Central memory CD8-positive, alpha-beta T cell (primary cell): ENCODE measurements around the gene FAM83F.
"Not testable (repeated sequence)": the region's sequence is repeated elsewhere in the genome, so short reads cannot be mapped to it uniquely, and the experiment has no call there.

ENCODE experiments used
- ATAC-seq: fragments of 150-1000 bp; cut with Tn5 transposase; replicated peaks from 2 replicates; pipeline ENCODE4 v1.10.0; 2022; ENCODE audit warnings: mild to moderate bottlenecking, moderate FRiP score, moderate number of reproducible peaks; ENCODE audit not compliant: poor library complexity, severe bottlenecking; ENCODE audit errors: extremely low read depth
- DNase-seq, 2 donors: peaks; one replicate each; pipeline ENCODE4 v3.0.0; 2021; ENCODE audit warnings: low spot score in 2 of 2
- H3K27ac Mint-ChIP-seq: one replicate; pipeline ENCODE4 v1.8.0; 2022; ENCODE audit warnings: low read depth, mild to moderate bottlenecking, moderate library complexity, mixed read lengths
- H3K27me3 Mint-ChIP-seq: one replicate; pipeline ENCODE4 v1.8.0; 2022; ENCODE audit warnings: mixed read lengths
- H3K36me3 Mint-ChIP-seq: one replicate; pipeline ENCODE4 v1.8.0; 2022; ENCODE audit warnings: mild to moderate bottlenecking, moderate library complexity, mixed read lengths; ENCODE audit not compliant: insufficient read depth
- H3K4me1 Mint-ChIP-seq: one replicate; pipeline ENCODE4 v1.8.0; 2022; ENCODE audit warnings: mixed read lengths
- H3K4me3 Mint-ChIP-seq: one replicate; pipeline ENCODE4 v1.8.0; 2022; ENCODE audit warnings: mild to moderate bottlenecking, moderate library complexity, mixed read lengths
- H3K9me3 Mint-ChIP-seq: one replicate; pipeline ENCODE4 v1.8.0; 2022; ENCODE audit warnings: mixed read lengths

FAM83F gene

GRCh38 chr22:39990686-39991085 lies 4.1 kb upstream of the FAM83F start:
- Mint-ChIP-seq H3K36me3 (peaks cover 16% of the 10 kb centered on the region), H3K4me1 (peaks cover 17% of the 10 kb centered on the region), H3K27ac (no peak overlapping the region), H3K4me3 (no peak overlapping the region), H3K27me3 (peaks cover 52% of the 10 kb centered on the region), H3K9me3 (no peaks in the 10 kb centered on the region)
- ATAC-seq, result no peak
- no peak for DNase-seq

DNA sequence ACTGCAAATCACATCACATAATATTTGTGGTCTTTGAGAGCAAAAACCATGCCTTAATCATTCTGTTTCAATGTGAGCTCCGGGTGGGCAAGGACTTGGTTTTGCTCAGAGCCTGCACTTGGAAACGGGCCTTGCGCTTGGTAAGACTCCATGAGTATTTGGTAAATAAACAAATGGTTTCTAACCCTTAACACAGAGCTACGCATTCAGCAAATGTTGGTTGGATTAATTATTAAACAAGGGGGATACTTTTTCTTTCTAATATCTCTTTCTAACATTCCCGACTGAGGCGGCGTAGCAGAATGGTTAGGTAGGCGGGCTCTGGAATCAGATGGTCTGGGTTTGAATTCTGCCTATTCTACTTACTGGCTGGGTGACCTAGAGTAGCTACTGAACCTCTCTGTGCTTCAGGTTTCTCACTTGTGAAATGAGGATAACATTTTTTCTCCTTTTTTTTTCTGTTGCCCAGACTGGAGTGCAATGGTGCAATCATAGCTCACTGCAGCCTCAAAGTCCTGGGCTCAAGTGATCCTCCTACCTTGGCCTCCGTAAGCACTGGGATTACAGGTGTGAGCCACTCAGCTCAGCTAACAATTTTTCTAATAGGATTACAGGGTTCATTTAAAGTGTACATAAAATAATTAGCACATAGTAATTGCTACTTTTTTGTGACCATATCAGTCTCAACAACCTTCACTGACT lies 3.4 kb upstream of the FAM83F start:
- Mint-ChIP-seq H3K27ac (no peak overlapping the region), H3K4me1 (peaks cover 17% of the 10 kb centered on the region), H3K27me3 (peaks cover 58% of the 10 kb centered on the region), H3K9me3 (no peaks in the 10 kb centered on the region), H3K36me3 (peaks cover 13% of the 10 kb centered on the region), H3K4me3 (no peak overlapping the region)
- DNase-seq (no peak), ATAC-seq (no peak)

DNA sequence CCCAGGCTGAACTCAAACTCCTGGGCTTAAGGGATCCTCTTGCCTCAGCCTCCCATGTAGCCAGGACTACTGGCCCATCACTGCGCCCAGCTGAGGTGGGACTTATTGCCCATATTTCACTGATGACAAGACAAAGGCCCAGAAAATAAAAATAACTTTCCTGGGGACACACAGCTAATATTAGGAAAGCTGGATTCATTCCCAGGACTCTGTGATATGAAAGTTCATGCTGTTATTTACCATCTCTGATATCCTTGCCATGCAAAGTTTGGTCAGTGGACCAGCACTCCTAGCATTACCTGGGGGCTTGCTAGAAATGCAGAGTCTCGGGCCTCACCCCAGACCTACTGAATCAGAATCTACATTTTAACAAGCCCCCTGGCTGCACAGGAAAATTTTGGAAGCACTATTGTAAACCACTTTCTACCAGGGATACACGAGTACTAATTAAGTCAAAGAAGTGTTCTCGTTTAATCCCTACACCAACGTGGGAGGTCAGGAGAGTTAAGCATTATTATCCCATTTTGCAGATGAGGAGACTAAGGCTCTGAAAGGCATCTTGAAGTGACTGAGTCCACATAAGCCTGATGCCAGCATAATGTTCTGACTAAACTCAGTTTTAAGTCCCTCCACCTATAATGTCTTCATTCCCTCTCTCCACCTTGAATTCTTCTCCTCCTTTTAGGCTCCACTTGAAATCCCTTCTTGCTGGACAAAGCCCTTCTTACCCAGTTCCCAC lies 2.5 kb upstream of the FAM83F start:
- DNase-seq (no peak), ATAC-seq (no peak)
- Mint-ChIP-seq H3K27me3 (peaks cover 68% of the 10 kb centered on the region), H3K27ac (no peak overlapping the region), H3K4me3 (no peak overlapping the region), H3K9me3 (no peaks in the 10 kb centered on the region), H3K36me3 (peaks cover 10% of the 10 kb centered on the region), H3K4me1 (peaks cover 17% of the 10 kb centered on the region)

DNA sequence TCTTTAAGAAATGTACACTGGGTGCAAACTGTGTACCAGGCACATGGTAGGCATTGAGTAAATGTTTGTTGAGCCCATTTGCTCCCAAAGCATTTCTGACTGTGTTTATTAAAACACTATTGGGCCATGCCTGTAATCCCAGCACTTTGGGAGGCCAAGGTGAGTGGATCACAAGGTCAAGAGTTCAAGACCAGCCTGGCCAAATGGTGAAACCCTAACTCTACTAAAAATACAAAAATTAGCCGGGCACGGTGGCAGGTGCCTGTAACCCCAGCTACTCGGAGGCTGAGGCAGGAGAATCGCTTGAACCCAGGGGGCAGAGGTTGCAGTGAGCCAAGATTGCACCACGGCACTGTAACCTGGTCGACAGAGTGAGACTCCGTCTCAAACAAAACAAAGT lies 1.9 kb upstream of the FAM83F start:
- not testable (repeated sequence) for H3K4me3 Mint-ChIP-seq

GRCh38 chr22:39994041-39994565 lies 651 bp upstream of the FAM83F start:
- Mint-ChIP-seq H3K4me1 (peaks cover 8% of the 10 kb centered on the region), H3K27me3 (peaks cover 72% of the 10 kb centered on the region), H3K27ac (no peak overlapping the region), H3K9me3 (no peaks in the 10 kb centered on the region), H3K36me3 (peaks cover 4% of the 10 kb centered on the region), H3K4me3 (peak overlapping the region; percentile 49)
- ATAC-seq (peak; percentile 47), DNase-seq (no peak)

More for the DNA sequence above, 1.9 kb upstream of the FAM83F start:
- peaks cover 12% of the 10 kb centered on the region for H3K36me3 Mint-ChIP-seq
- H3K4me1 Mint-ChIP-seq, result peaks cover 17% of the 10 kb centered on the region
- H3K27ac Mint-ChIP-seq, DNase-seq, ATAC-seq, H3K9me3 Mint-ChIP-seq: not testable (repeated sequence)
- H3K27me3 Mint-ChIP-seq, result peaks cover 74% of the 10 kb centered on the region

- peak overlapping the region; percentile 37 for H3K4me3 Mint-ChIP-seq
Observed at GRCh38 chr22:39995393-39996252, 869 bp downstream of the FAM83F start.

DNA sequence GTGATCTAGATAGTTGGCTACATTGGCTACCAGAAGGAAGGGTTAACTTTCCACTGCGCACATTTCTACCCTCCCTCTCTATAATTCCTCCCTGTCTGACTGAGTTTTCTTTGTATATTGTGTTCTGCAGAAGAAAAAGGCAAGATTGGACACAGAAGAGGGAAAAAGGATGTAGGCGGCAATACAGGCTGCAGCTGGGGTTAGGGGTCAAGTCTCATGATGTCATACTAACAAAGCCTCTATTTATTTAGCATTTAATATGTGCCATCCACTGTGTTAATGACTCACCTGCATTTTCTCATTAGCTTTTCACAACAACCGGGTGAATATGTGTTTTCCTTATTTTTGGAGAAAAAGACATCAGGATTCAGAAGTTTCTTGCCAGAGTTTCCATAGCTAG lies 2.0 kb downstream of the FAM83F start:
- Mint-ChIP-seq H3K9me3 (no peaks in the 10 kb centered on the region), H3K4me3 (no peak overlapping the region), H3K27me3 (peaks cover 66% of the 10 kb centered on the region)

More at GRCh38 chr22:39995393-39996252, 869 bp downstream of the FAM83F start:
- no peak for DNase-seq
- Mint-ChIP-seq H3K9me3 (no peaks in the 10 kb centered on the region), H3K4me1 (peaks cover 7% of the 10 kb centered on the region), H3K36me3 (peaks cover 3% of the 10 kb centered on the region), H3K27ac (no peak overlapping the region), H3K27me3 (peaks cover 71% of the 10 kb centered on the region)
- no peak for ATAC-seq

DNA sequence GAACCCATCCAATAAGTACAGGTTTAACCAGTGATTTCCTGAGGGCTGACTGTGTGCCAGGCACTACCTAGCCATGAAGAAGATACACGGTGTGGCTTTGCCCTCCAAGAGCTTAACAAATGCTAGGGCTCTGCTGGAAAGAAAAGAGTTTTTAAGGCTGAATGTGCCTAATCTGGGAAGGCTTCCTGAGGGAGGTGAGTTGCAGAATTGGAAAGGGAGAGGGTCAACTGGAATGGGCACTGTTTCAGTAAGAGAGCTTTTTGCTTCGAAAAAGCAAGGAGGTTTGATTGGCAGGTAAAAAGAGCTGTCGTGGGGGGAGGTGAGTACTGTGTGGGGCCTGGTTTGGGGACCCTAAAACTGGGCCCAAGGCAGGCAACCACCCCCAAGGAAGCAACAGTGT lies 2.7 kb downstream of the FAM83F start:
- no peaks in the 10 kb centered on the region for H3K9me3 Mint-ChIP-seq
- H3K36me3 Mint-ChIP-seq, result peaks cover 1% of the 10 kb centered on the region
- DNase-seq (no peak), ATAC-seq (no peak)
- no peak overlapping the region for H3K27ac Mint-ChIP-seq
- peaks cover 7% of the 10 kb centered on the region for H3K4me1 Mint-ChIP-seq
- H3K27me3 Mint-ChIP-seq, result peaks cover 67% of the 10 kb centered on the region
- H3K4me3 Mint-ChIP-seq, result no peak overlapping the region

More for the DNA sequence above, 2.0 kb downstream of the FAM83F start:
- ATAC-seq (no peak), DNase-seq (no peak)
- Mint-ChIP-seq H3K36me3 (peaks cover 3% of the 10 kb centered on the region), H3K27ac (no peak overlapping the region), H3K4me1 (peaks cover 7% of the 10 kb centered on the region)

- H3K27ac Mint-ChIP-seq, result peak overlapping the region; percentile 13
- H3K36me3 Mint-ChIP-seq, result peaks cover 1% of the 10 kb centered on the region
- DNase-seq (no peak), ATAC-seq (no peak)
- no peaks in the 10 kb centered on the region for H3K9me3 Mint-ChIP-seq
- peaks cover 64% of the 10 kb centered on the region for H3K27me3 Mint-ChIP-seq
- H3K4me1 Mint-ChIP-seq, result peaks cover 7% of the 10 kb centered on the region
- H3K4me3 Mint-ChIP-seq, result no peak overlapping the region
Observed at GRCh38 chr22:39997939-39998726, 3.4 kb downstream of the FAM83F start.

DNA sequence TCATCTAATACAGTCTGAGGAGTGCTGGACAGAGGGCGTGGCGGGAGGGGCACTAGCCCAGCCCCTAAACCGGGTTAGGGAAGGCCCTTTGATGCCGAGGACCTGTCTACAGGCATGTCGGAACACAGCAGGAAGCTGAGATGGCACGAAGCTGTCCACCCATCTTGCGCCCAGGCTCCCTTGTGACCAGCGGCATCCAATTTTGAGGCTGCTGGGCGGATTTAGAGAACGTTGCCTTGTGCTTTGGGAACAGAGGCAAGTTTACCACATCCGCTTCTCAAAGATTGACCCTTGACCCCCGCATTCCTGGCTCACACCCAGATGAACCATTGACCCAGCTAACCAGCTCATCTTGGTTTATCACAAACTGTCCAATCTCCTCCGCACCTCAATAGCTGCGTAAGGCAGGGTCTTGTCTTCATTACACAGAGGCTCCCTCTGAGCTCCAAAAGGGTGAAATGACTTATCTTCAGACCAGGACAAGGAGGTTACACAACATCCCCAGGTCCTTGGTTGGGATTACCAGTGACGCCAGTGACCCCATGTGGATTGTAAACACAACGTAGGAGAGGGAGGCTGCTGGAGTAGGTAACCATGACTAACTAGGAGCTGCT lies 4.5 kb downstream of the FAM83F start:
- Mint-ChIP-seq H3K9me3 (no peaks in the 10 kb centered on the region), H3K4me3 (no peak overlapping the region), H3K36me3 (peaks cover 1% of the 10 kb centered on the region), H3K27me3 (peaks cover 52% of the 10 kb centered on the region), H3K27ac (no peak overlapping the region), H3K4me1 (peaks cover 1% of the 10 kb centered on the region)
- DNase-seq (no peak), ATAC-seq (no peak)

DNA sequence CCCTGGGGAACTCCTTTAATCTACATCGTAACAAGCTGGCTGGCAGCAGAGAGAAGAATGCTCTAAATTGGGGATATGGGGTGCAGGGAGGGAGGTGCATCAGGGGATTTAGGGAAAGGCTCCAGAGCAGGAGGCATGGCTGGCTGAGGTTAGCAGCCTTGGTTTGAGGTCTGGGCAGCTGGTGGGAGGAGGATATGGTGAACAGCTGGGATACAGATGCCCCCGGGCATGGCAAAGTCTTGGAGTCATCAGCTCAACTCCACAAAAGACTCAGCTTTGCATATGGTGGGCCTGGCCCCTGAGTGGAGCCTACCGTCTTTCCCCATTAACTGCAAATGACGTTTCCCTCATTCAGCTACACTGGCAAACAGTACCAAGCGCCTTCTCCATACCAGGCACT lies 5.4 kb downstream of the FAM83F start:
- Mint-ChIP-seq H3K4me1 (no peaks in the 10 kb centered on the region), H3K9me3 (no peaks in the 10 kb centered on the region), H3K36me3 (peaks cover 1% of the 10 kb centered on the region), H3K27ac (no peak overlapping the region), H3K4me3 (no peak overlapping the region), H3K27me3 (peaks cover 59% of the 10 kb centered on the region)
- no peak for DNase-seq
- ATAC-seq, result no peak
